K562 (cell line): ENCODE results near the gene COX5A. TPM values are rescaled to one million over a fixed set of nuclear protein-coding genes. Genes with fewer than 3 reads are reported as not detected.

Experiments used
- ATAC-seq: fragments of 200-7000 bp; cut with Tn5 transposase; 3 replicates; pipeline ENCODE4 v1.9.1; 2020; ENCODE audit warnings: moderate library complexity
- BruUV-seq: library from RNA; stranded (reverse); fragments of 400-500 nt; replicated peaks from 2 replicates; lab custom pipeline; 2021; lab: Mats Ljungman, UMichigan
- CTCF ChIA-PET: fragments of 300-600 bp; formaldehyde crosslinking; extraction: SDS; loops from one replicate; lab custom pipeline; 2021; ENCODE audit warnings: low intra/inter-chr PET ratio; lab: Yijun Ruan, JAX
- POLR2A ChIA-PET: fragments of 300-600, 350-650 bp; sonication (Branson Sonifier 250); formaldehyde crosslinking; extraction: SDS; loops from one replicate; lab custom pipeline; 2021; ENCODE audit warnings: antibody characterized with exemption, inconsistent platforms; lab: Yijun Ruan, JAX
- DNase-seq, 4 experiments: peaks; one replicate each; pipeline versions ENCODE4 v3.0.0 to v3.0.0-alpha.2; 2011 to 2018; ENCODE audit warnings: low spot score in 3 of 4, mixed read lengths in 3 of 4; ENCODE audit errors: extremely low read depth in 1 of 4
- FAIRE-seq: peaks from 2 replicates; lab custom pipeline; 2011; peaks lifted over from hg19 to GRCh38; lab: Jason Lieb, UNC
- H2AFZ ChIP-seq: 2 replicates; pipeline ENCODE4 v1.6.0; 2011; ENCODE audit warnings: low read depth, low read length, control low read depth, inconsistent platforms
- H3K27ac ChIP-seq: fragments of 200-600 bp; 3 replicates; pipeline ENCODE4 v1.8.0; 2011; ENCODE audit warnings: low read depth, mild to moderate bottlenecking, control low read depth, inconsistent platforms, low read length, moderate library complexity, mixed read lengths; ENCODE audit errors: extremely low read depth
- H3K27me3 ChIP-seq, 2 experiments: fragments of 300-600 bp in 1 of 2; 2 replicates in 1 of 2; 3 replicates in 1 of 2; pipeline versions ENCODE4 v1.6.0 to v1.8.0; 2011; ENCODE audit warnings: inconsistent platforms in 2 of 2, low read length in 2 of 2, mild to moderate bottlenecking in 1 of 2, mixed read lengths in 1 of 2, moderate library complexity in 1 of 2; ENCODE audit not compliant: control insufficient read depth in 2 of 2, insufficient read depth in 2 of 2
- H3K36me3 ChIP-seq: fragments of 300-600 bp; 3 replicates; pipeline ENCODE4 v1.8.0; 2011; ENCODE audit warnings: mild to moderate bottlenecking, low read length, inconsistent platforms; ENCODE audit not compliant: control insufficient read depth, insufficient read depth
- H3K4me1 ChIP-seq, 2 experiments: fragments of 200-600 bp in 1 of 2; replicated peaks in 1 of 2; 2 replicates in 1 of 2; 3 replicates in 1 of 2; pipeline versions ENCODE4 v1.5.1 to v1.8.0; 2011; ENCODE audit warnings: inconsistent platforms in 2 of 2, low read length in 2 of 2, mild to moderate bottlenecking in 1 of 2, mixed read lengths in 1 of 2, moderate library complexity in 1 of 2; ENCODE audit not compliant: control insufficient read depth in 2 of 2, insufficient read depth in 2 of 2
- H3K4me2 ChIP-seq: 2 replicates; pipeline ENCODE4 v1.6.1; 2011; ENCODE audit warnings: low read length, control low read depth, inconsistent platforms, mixed read lengths; ENCODE audit not compliant: insufficient read depth
- H3K4me3 ChIP-seq: fragments of 200-600 bp; sonication (generic), shearing (Covaris generic); 2 replicates; pipeline ENCODE4 v1.5.1; 2016; ENCODE audit warnings: control low read depth, inconsistent platforms
- H3K79me2 ChIP-seq: fragments of 200-600 bp; 3 replicates; pipeline ENCODE4 v1.8.0; 2011; ENCODE audit warnings: low read length, inconsistent platforms; ENCODE audit not compliant: control insufficient read depth, insufficient read depth
- H3K9ac ChIP-seq, 2 experiments: 2 replicates each; pipeline versions ENCODE4 v1.6.0 to v1.6.1; 2011; ENCODE audit warnings: low read depth in 2 of 2, low read length in 2 of 2, control low read depth in 1 of 2, inconsistent platforms in 1 of 2, mild to moderate bottlenecking in 1 of 2, mixed read lengths in 1 of 2; ENCODE audit not compliant: insufficient read depth in 1 of 2
- H3K9me1 ChIP-seq: one replicate; pipeline ENCODE4 v1.6.0; 2011; ENCODE audit warnings: inconsistent platforms, mild to moderate bottlenecking, low read length, moderate library complexity; ENCODE audit not compliant: control insufficient read depth, insufficient read depth
- H3K9me3 ChIP-seq: replicated peaks from 2 replicates; pipeline ENCODE4 v1.5.1; 2011; ENCODE audit warnings: low read depth, low read length, inconsistent platforms; ENCODE audit not compliant: control insufficient read depth, insufficient read depth
- H4K20me1 ChIP-seq: replicated peaks from 2 replicates; pipeline ENCODE4 v1.6.1; 2011; ENCODE audit warnings: low read length, inconsistent platforms, mixed read lengths; ENCODE audit not compliant: control insufficient read depth, insufficient read depth
- CEBPB ChIP-seq: fragments of 450-650 bp; IDR thresholded peaks from 2 replicates; pipeline ENCODE4 v1.6.1; 2016; ENCODE audit warnings: missing genetic modification characterization, missing compliant biosample characterization
- HSF4 ChIP-seq: fragments of 250-450 bp; sonication (Bioruptor Pico); IDR thresholded peaks from 2 replicates; pipeline ENCODE4 v2.1.2; 2022; ENCODE audit warnings: mild to moderate bottlenecking, moderate library complexity, borderline replicate concordance
- JUND ChIP-seq, 2 experiments: IDR thresholded peaks; 2 replicates in 1 of 2; 3 replicates in 1 of 2; pipeline ENCODE4 v1.6.1; 2011; ENCODE audit warnings: borderline replicate concordance in 2 of 2, low read depth in 2 of 2, low read length in 2 of 2, improper control_type of control experiment in 1 of 2, missing biosample characterization in 1 of 2, missing genetic modification characterization in 1 of 2, missing genetic modification reagents in 1 of 2
- KDM1A ChIP-seq, 2 experiments: fragments of 450-650 bp; IDR thresholded peaks; 2 replicates each; pipeline ENCODE4 v1.6.1; 2016; ENCODE audit warnings: mild to moderate bottlenecking in 2 of 2
- NFATC3 ChIP-seq: fragments of 450-650 bp; IDR thresholded peaks from 2 replicates; pipeline ENCODE4 v1.6.1; 2017; ENCODE audit warnings: mild to moderate bottlenecking
- PHF20 ChIP-seq: fragments of 450-650 bp; IDR thresholded peaks from 2 replicates; pipeline ENCODE4 v1.6.1; 2018; ENCODE audit not compliant: partially characterized antibody
- RBM22 ChIP-seq: fragments of 200-400 bp; formaldehyde crosslinking; IDR thresholded peaks from 2 replicates; pipeline ENCODE4 v1.6.1; 2018; ENCODE audit warnings: low read length, low read depth; ENCODE audit not compliant: poor library complexity, severe bottlenecking
- SMARCA5 ChIP-seq: fragments of 450-650 bp; IDR thresholded peaks from 2 replicates; pipeline ENCODE4 v1.6.1; 2016
- XRCC5 ChIP-seq: fragments of 200-400 bp; formaldehyde crosslinking; IDR thresholded peaks from 2 replicates; pipeline ENCODE4 v1.6.1; 2017; ENCODE audit warnings: low read depth, mild to moderate bottlenecking, low read length
- ZBTB1 ChIP-seq: sonication (generic); formaldehyde crosslinking; IDR thresholded peaks from 2 replicates; pipeline ENCODE4 v1.8.1; 2023; ENCODE audit warnings: missing genetic modification reagents, low read depth, mild to moderate bottlenecking, borderline replicate concordance
- ZFP1 ChIP-seq: fragments of 450-650 bp; formaldehyde crosslinking; IDR thresholded peaks from 2 replicates; pipeline ENCODE4 v1.4.0; 2020; ENCODE audit warnings: mild to moderate bottlenecking, mixed read lengths
- ZNF121 ChIP-seq: sonication (generic); formaldehyde crosslinking; conservative IDR thresholded peaks from 2 replicates; pipeline ENCODE4 v1.8.0; 2022; ENCODE audit warnings: missing genetic modification reagents
- ZNF232 ChIP-seq: sonication (generic); formaldehyde crosslinking; IDR thresholded peaks from 2 replicates; pipeline ENCODE4 v1.8.0; 2022; ENCODE audit warnings: mild to moderate bottlenecking, missing genetic modification reagents
- WGBS: fragments of 100-300 bp; shearing (Covaris generic); methylation state at CpG from one replicate; pipeline ENCODE4 v1.1.6; 2016; ENCODE audit warnings: low coverage, mixed read lengths; ENCODE audit not compliant: insufficient coverage; ENCODE audit errors: missing lambda C conversion rate; 5-methylcytosine and 5-hydroxymethylcytosine counted together
- in situ Hi-C: fragments of 300-500 bp; cut with MboI; formaldehyde crosslinking; loops from 4 replicates; pipeline ENCODE4 v1.15.0; 2018; ENCODE audit warnings: inconsistent platforms, mixed read lengths
- intact Hi-C: fragments of 100-400 bp; cut with micrococcal nuclease; formaldehyde crosslinking; loops from 2 replicates; pipeline ENCODE4 v1.14.2; 2022
- polyA plus RNA-seq, 8 experiments: library from polyadenylated mRNA; depleted of rRNA in 4 of 8; stranded (reverse) in 5 of 8; unstranded in 3 of 8; fragments of >200 nt; fragmentation: Nextera tagmentation in 2 of 8; fragmentation: Illumina TruSeq in 1 of 8; extraction: Ambion mirVana in 2 of 8; extraction: Trizol in 1 of 8; gene quantifications; 2 replicates each; pipeline versions ENCODE4 v1.2.1 to v1.2.3, GENCODE V29; 2011 to 2014; ENCODE audit warnings: inconsistent platforms in 1 of 8, missing spikeins in 1 of 8
- total RNA-seq, 7 experiments: library from RNA; depleted of rRNA in 6 of 7; stranded (reverse); fragments of >200 nt in 6 of 7; fragmentation: Illumina TruSeq in 2 of 7; extraction: Trizol in 2 of 7; gene quantifications; 2 replicates each; pipeline versions ENCODE4 v1.2.1 to v1.2.3, GENCODE V29; 2011 to 2021; ENCODE audit warnings: low replicate concordance in 1 of 7
- TF ChIP-seq, protein P1 (sequence below): sonication (generic); formaldehyde crosslinking; IDR thresholded peaks from 2 replicates; pipeline ENCODE4 v1.5.0; 2020; ENCODE audit warnings: missing genetic modification reagents

The COX5A gene
- total and polyA plus RNA-seq, 9 of the 15 experiments (the other 6 are each of a cell fraction or from before 2014, with no cell fraction given): 86.8 to 553 (median 371) TPM

GRCh38 chr15:74878273-74878672 lies 59.6 kb downstream of the COX5A start:
- FAIRE-seq (no peak), ATAC-seq (no peak), DNase-seq (no peak)
- H3K27me3 ChIP-seq: no peaks in the 10 kb centered on the region
- no peak overlapping the region for H3K9ac ChIP-seq
- intact Hi-C loops: no loop called here
- no peak overlapping the region for H3K4me3 ChIP-seq
- no peaks in the 10 kb centered on the region for H3K9me1 ChIP-seq
- CTCF ChIA-PET: no interaction called here
- peaks cover 6% of the 10 kb centered on the region; the same call in 1 of the 2 replicates for H3K9me3 ChIP-seq
- no peak overlapping the region for H3K27ac ChIP-seq
- no peaks in the 10 kb centered on the region for H3K36me3 ChIP-seq
- no TSS peak for BruUV-seq
- peaks cover 0 to 6% of the 10 kb centered on the region in 2 experiments; a peak in 2 of 5 replicates for H3K4me1 ChIP-seq
- POLR2A ChIA-PET: interaction anchor here (0.6 kb wide), 1 partner anchor 11 kb away, joined by 3 read pairs; no protein-coding TSS in a partner anchor
- in situ Hi-C loops: no loop called here
- WGBS: 49% methylated on average over 4 of the region's 4 CpGs
- no peaks in the 10 kb centered on the region for H3K79me2 ChIP-seq
- TF ChIP-seq NFATC3 (no peak), ZNF121 (CRISPR knock-in tag) (no peak), XRCC5 (no peak)
- no peak overlapping the region for H2AFZ ChIP-seq
- H4K20me1 ChIP-seq: no peaks in the 10 kb centered on the region
- H3K4me2 ChIP-seq: no peak overlapping the region

DNA sequence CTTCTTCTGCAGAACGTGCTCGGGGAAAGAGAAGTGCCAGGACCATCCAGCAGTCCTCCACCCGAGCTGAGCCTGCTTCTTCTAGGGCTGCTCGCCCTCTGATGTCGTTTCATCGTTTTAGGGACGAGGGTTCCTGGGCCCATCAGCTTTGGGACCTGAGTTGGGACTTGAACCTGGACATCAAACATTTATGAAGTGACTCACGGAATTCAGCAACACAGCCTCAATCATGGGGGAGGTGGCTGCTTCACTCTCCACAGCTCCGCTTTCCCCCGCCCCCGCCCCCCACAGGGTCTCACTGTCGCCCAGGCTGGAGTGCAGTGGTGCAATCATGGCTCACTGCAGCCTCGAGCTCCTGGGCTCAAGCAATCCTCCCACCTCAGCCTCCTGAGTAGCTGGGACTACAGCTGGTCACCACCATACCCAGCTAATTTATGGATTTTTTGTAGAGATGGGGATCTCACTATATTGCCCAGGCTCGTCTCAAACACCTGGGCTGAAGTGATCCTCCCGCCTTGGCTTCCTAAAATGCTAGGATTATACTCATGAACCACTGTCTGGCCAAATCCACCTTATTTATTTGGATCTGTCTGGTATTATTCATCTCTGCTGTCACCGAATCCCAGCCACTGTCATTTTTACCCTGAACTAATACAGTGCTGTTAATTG lies 64.0 kb downstream of the COX5A start:
- CTCF ChIA-PET: no interaction called here
- TF ChIP-seq, protein P1, sequence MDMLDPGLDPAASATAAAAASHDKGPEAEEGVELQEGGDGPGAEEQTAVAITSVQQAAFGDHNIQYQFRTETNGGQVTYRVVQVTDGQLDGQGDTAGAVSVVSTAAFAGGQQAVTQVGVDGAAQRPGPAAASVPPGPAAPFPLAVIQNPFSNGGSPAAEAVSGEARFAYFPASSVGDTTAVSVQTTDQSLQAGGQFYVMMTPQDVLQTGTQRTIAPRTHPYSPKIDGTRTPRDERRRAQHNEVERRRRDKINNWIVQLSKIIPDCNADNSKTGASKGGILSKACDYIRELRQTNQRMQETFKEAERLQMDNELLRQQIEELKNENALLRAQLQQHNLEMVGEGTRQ (CRISPR knock-in tag): no peak
- TF ChIP-seq RBM22: no peak
- no peak for TF ChIP-seq PHF20
- TF ChIP-seq KDM1A (IDR thresholded peaks at IDR 0.05): peak in 1 of 2 experiments; percentile 35; a peak in 1 of 4 replicates
- TF ChIP-seq SMARCA5: peak; percentile 70; the same call in 1 of the 2 replicates
- TF ChIP-seq HSF4 (CRISPR knock-in tag): no peak
- no peak for TF ChIP-seq ZFP1 (CRISPR knock-in tag)
- no peak for TF ChIP-seq JUND (IDR thresholded peaks at IDR 0.05; ENCODE audit: borderline replicate concordance, low read depth, low read length)
- 0 out of 3 replicates have a peak, but pooled peaks have one; percentile 3 for TF ChIP-seq JUND (tag; IDR thresholded peaks at IDR 0.05; ENCODE audit: borderline replicate concordance, low read depth, low read length)
- peak; percentile 51 for TF ChIP-seq CEBPB (tag)
- TF ChIP-seq ZNF232 (CRISPR knock-in tag): no peak
- TF ChIP-seq ZBTB1 (CRISPR knock-in tag): no peak

More for the DNA sequence above, 64.0 kb downstream of the COX5A start:
- H3K4me1 ChIP-seq: peaks cover 17 to 19% of the 10 kb centered on the region in 2 experiments; a peak in 4 of 5 replicates
- H3K9ac ChIP-seq: peak overlapping the region; percentile 93 to 99
- H2AFZ ChIP-seq: peak overlapping the region; percentile 98
- POLR2A ChIA-PET: interaction anchor here (0.6 to 1.5 kb wide), 4 partner anchors 8 to 32 kb away, joined by 3 to 5 read pairs (median 4); partner anchors contain the start of gene MPI
- 12% methylated on average over 12 of the region's 16 CpGs for WGBS
- DNase-seq: peak; percentile 47 to 63 (median 48)
- H4K20me1 ChIP-seq: peaks cover 10% of the 10 kb centered on the region; the same call in 1 of the 2 replicates
- H3K36me3 ChIP-seq: peaks cover 17% of the 10 kb centered on the region
- H3K4me3 ChIP-seq: peak overlapping the region; percentile 76
- no peaks in the 10 kb centered on the region for H3K9me1 ChIP-seq
- peak; percentile 51 for ATAC-seq
- TSS peak; percentile 89 for BruUV-seq
- no peaks in the 10 kb centered on the region for H3K27me3 ChIP-seq
- no peaks in the 10 kb centered on the region for H3K9me3 ChIP-seq
- FAIRE-seq: peak; percentile 62
- peaks cover 38% of the 10 kb centered on the region for H3K79me2 ChIP-seq
- in situ Hi-C loops: no loop called here
- peak overlapping the region; percentile 99 for H3K4me2 ChIP-seq
- peak overlapping the region; percentile 93 for H3K27ac ChIP-seq
- intact Hi-C loops: no loop called here
